Neuronal stem cell (in vitro differentiated cells): ENCODE results near the gene RBM15B. TPM values are rescaled to one million over a fixed set of nuclear protein-coding genes. Genes with fewer than 3 reads are reported as not detected.

ENCODE experiments used
- DNase-seq: peaks from one replicate; pipeline ENCODE4 v3.0.0-alpha.2; 2013; ENCODE audit warnings: low spot score
- H2AFZ ChIP-seq: one replicate; pipeline ENCODE4 v1.6.1; 2013; ENCODE audit warnings: mild to moderate bottlenecking, low read length, inconsistent platforms
- H2AK5ac ChIP-seq: 2 replicates; pipeline ENCODE4 v1.6.1; 2013; ENCODE audit warnings: low read depth, mild to moderate bottlenecking, inconsistent platforms, low read length, moderate library complexity, mixed read lengths
- H2BK120ac ChIP-seq: 2 replicates; pipeline ENCODE4 v1.6.1; 2013; ENCODE audit warnings: low read depth, mild to moderate bottlenecking, inconsistent platforms, low read length, moderate library complexity, mixed read lengths
- H2BK12ac ChIP-seq: one replicate; pipeline ENCODE4 v1.6.1; 2013; ENCODE audit warnings: low read length, inconsistent platforms
- H2BK15ac ChIP-seq: 2 replicates; pipeline ENCODE4 v1.6.1; 2013; ENCODE audit warnings: mild to moderate bottlenecking, low read length, inconsistent platforms, mixed read lengths
- H2BK5ac ChIP-seq: one replicate; pipeline ENCODE4 v1.6.1; 2013; ENCODE audit warnings: inconsistent platforms, mild to moderate bottlenecking, low read length, moderate library complexity
- H3K14ac ChIP-seq: one replicate; pipeline ENCODE4 v1.6.1; 2013; ENCODE audit warnings: low read length, inconsistent platforms
- H3K18ac ChIP-seq: 2 replicates; pipeline ENCODE4 v1.6.1; 2013; ENCODE audit warnings: low read length, inconsistent platforms
- H3K23ac ChIP-seq: 2 replicates; pipeline ENCODE4 v1.6.1; 2013; ENCODE audit warnings: low read depth, mild to moderate bottlenecking, mixed read lengths, low read length, inconsistent platforms; ENCODE audit not compliant: poor library complexity
- H3K27ac ChIP-seq: replicated peaks from 3 replicates; pipeline ENCODE4 v1.5.1; 2013; ENCODE audit warnings: low read length, inconsistent platforms
- H3K27me3 ChIP-seq, 3 experiments: 2 replicates each; pipeline ENCODE4 v1.6.1; 2013; ENCODE audit warnings: low read length in 3 of 3, mild to moderate bottlenecking in 2 of 3, inconsistent platforms in 1 of 3, low read depth in 1 of 3, mixed read lengths in 1 of 3, moderate library complexity in 1 of 3; ENCODE audit not compliant: control insufficient read depth in 3 of 3, insufficient read depth in 3 of 3
- H3K36me3 ChIP-seq, 2 donors: replicated peaks in 1 of 2; 2 replicates each; pipeline ENCODE4 v1.6.1; 2013; ENCODE audit warnings: low read length in 2 of 2; ENCODE audit not compliant: control insufficient read depth in 2 of 2, insufficient read depth in 2 of 2
- H3K4ac ChIP-seq: 2 replicates; pipeline ENCODE4 v1.6.1; 2013; ENCODE audit warnings: inconsistent platforms, mild to moderate bottlenecking, low read length, moderate library complexity
- H3K4me1 ChIP-seq, 2 donors: 1 replicate in 1 of 2; 2 replicates in 1 of 2; pipeline ENCODE4 v1.6.1; 2013; ENCODE audit warnings: low read length in 2 of 2, low read depth in 1 of 2; ENCODE audit not compliant: control insufficient read depth in 2 of 2, insufficient read depth in 1 of 2
- H3K4me2 ChIP-seq: one replicate; pipeline ENCODE4 v1.6.1; 2013; ENCODE audit warnings: mild to moderate bottlenecking, low read length, inconsistent platforms; ENCODE audit not compliant: insufficient read depth, poor library complexity, severe bottlenecking
- H3K4me3 ChIP-seq, 2 donors: 2 replicates each; pipeline ENCODE4 v1.5.1; 2013; ENCODE audit warnings: low read length in 2 of 2, mild to moderate bottlenecking in 2 of 2, inconsistent platforms in 1 of 2, moderate library complexity in 1 of 2
- H3K79me1 ChIP-seq: one replicate; pipeline ENCODE4 v1.6.1; 2013; ENCODE audit warnings: low read depth, mild to moderate bottlenecking, inconsistent platforms, low read length, moderate library complexity
- H3K9ac ChIP-seq: one replicate; pipeline ENCODE4 v1.6.1; 2013; ENCODE audit warnings: mild to moderate bottlenecking, low read depth, low read length, inconsistent platforms; ENCODE audit not compliant: poor library complexity
- H3K9me3 ChIP-seq, 2 donors: replicated peaks in 1 of 2; 2 replicates each; pipeline versions ENCODE3 to v1.6.1; 2013; ENCODE audit warnings: low read length in 2 of 2, mild to moderate bottlenecking in 2 of 2, inconsistent platforms in 1 of 2, low read depth in 1 of 2, mixed read lengths in 1 of 2, moderate library complexity in 1 of 2; ENCODE audit not compliant: control insufficient read depth in 2 of 2, insufficient read depth in 1 of 2
- H4K8ac ChIP-seq: one replicate; pipeline ENCODE4 v1.6.1; 2013; ENCODE audit warnings: low read depth, mild to moderate bottlenecking, inconsistent platforms, low read length, moderate library complexity
- H4K91ac ChIP-seq: one replicate; pipeline ENCODE4 v1.6.1; 2013; ENCODE audit warnings: low read length, low read depth, mild to moderate bottlenecking, inconsistent platforms; ENCODE audit not compliant: poor library complexity
- WGBS, 2 donors: extraction: QIAGEN DNeasy Blood & Tissue Kit; methylation state at CpG; one replicate each; pipeline ENCODE4 v1.1.7; 2013; ENCODE audit warnings: missing lambda C conversion rate in 2 of 2, mixed read lengths in 1 of 2; ENCODE audit not compliant: insufficient read length in 2 of 2, insufficient replicate concordance in 1 of 2; ENCODE audit errors: extremely low coverage in 2 of 2; 5-methylcytosine and 5-hydroxymethylcytosine counted together
- polyA plus RNA-seq, 2 experiments: library from polyadenylated mRNA; stranded (reverse); fragments of 200-250 nt; gene quantifications; one replicate each; pipeline ENCODE4 v1.2.3, GENCODE V29; 2013

Gene RBM15B
- polyA plus RNA-seq (2013, experiment 1 of 2) = 44.8 TPM
- polyA plus RNA-seq (2013, experiment 2 of 2) = 45.4 TPM

DNA sequence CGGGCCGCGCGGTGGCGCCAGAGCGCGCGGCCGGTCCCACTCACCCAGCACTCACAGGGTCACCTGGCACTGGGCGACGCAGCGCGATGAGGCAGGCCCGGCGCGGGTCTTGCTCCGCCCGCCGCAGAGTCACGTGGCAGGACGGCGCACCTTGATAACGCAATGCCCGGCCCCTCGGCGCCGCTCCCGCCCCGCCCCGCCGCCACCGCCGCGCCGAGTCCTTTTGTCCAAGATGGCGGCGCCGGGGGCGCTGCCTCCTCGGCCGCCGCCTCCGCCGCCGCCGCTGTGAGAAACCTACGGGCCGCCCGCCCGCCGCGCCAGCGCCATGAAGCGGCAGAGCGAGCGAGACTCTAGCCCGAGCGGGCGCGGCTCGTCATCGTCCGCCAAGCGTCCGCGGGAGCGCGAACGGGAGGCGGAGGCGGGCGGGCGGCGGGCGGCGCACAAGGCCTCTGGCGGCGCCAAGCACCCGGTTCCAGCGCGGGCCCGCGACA is at the start of gene RBM15B:
Gene RBM15B, plus strand, starts transcription at position 211 of the 491 bp plus-strand sequence. Its CDS starts 115 bp downstream, at position 326.
- H4K91ac ChIP-seq = peak within 1 kb of the TSS; percentile 59
- H2BK12ac ChIP-seq = peak within 1 kb of the TSS; percentile 4
- H3K4me2 ChIP-seq = peak within 1 kb of the TSS; percentile 70
- H2AFZ ChIP-seq = peak within 1 kb of the TSS; percentile 90
- peak within 1 kb of the TSS; percentile 91 for H3K14ac ChIP-seq
- H4K8ac ChIP-seq = peak within 1 kb of the TSS; percentile 78
- H3K27me3 ChIP-seq = no peaks in the 10 kb centered on the region
- peak within 1 kb of the TSS; percentile 67 to 93 for H3K4me3 ChIP-seq
- peaks cover 19% of the 10 kb centered on the region for H3K79me1 ChIP-seq
- H3K4ac ChIP-seq = peak within 1 kb of the TSS; percentile 61
- peaks cover 15 to 25% of the 10 kb centered on the region in 2 donors for H3K9me3 ChIP-seq
- H2BK120ac ChIP-seq = no peak within 1 kb of the TSS
- H2BK15ac ChIP-seq = no peak within 1 kb of the TSS
- H3K27ac ChIP-seq = peak within 1 kb of the TSS; percentile 56
- H3K9ac ChIP-seq = peak within 1 kb of the TSS; percentile 95
- H2AK5ac ChIP-seq = peak within 1 kb of the TSS; percentile 95
- peak within 1 kb of the TSS; percentile 95 for H3K18ac ChIP-seq
- no CpG with 5 or more reads among the region's 83 CpGs for WGBS, 2 donors
- H3K23ac ChIP-seq = peak within 1 kb of the TSS; percentile 92
- peak within 1 kb of the TSS; percentile 58 for H2BK5ac ChIP-seq
- H3K4me1 ChIP-seq = peaks cover 15 to 28% of the 10 kb centered on the region in 2 donors
- peak; percentile 95 for DNase-seq
- H3K36me3 ChIP-seq = peaks cover 67 to 90% of the 10 kb centered on the region in 2 donors

GRCh38 chr3:51343918-51344687 is 47.0 kb upstream of the RBM15B start:
- Histone ChIP-seq H3K4me1 (peaks cover 8 to 12% of the 10 kb centered on the region in 2 donors), H3K14ac (no peak overlapping the region)

DNA sequence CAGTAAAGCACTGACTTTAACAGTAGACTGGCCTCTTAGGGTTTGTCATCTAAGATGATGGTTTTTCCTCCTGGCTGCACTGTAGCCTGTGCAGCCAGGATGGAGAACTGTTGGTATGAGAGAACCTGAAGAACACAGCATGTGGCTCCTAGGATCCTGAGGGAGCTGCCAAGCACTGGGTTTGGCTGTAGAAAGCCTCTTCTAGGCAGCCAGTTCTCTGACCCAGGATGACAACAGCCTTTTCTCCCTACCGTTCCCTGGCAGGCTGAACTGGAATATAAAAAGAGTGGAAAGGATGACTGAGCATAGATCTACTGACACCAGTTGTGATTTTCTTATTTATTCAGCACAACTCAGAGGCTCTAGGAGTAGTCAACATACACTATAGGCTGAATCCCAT is 40.3 kb upstream of the RBM15B start:
- H3K4me3 ChIP-seq = no peak overlapping the region
- peaks cover 0 to 8% of the 10 kb centered on the region in 2 donors for H3K4me1 ChIP-seq
- H3K14ac ChIP-seq = no peak overlapping the region
- H2BK120ac ChIP-seq = no peak overlapping the region
- no peak overlapping the region for H3K9ac ChIP-seq
- no peak overlapping the region for H2AFZ ChIP-seq
- H3K9me3 ChIP-seq = no peaks in the 10 kb centered on the region
- no peak overlapping the region for H3K4ac ChIP-seq
- no peak overlapping the region for H2AK5ac ChIP-seq
- H3K4me2 ChIP-seq = no peak overlapping the region
- DNase-seq = no peak
- no peak overlapping the region for H3K27ac ChIP-seq
- no peaks in the 10 kb centered on the region for H3K27me3 ChIP-seq
- H4K91ac ChIP-seq = no peak overlapping the region
- no peaks in the 10 kb centered on the region for H3K79me1 ChIP-seq
- no peak overlapping the region for H3K18ac ChIP-seq
- WGBS, 2 donors = no CpG with 5 or more reads among the region's 1 CpG
- H3K23ac ChIP-seq = no peak overlapping the region
- no peak overlapping the region for H2BK12ac ChIP-seq
- no peak overlapping the region for H2BK5ac ChIP-seq
- H2BK15ac ChIP-seq = no peak overlapping the region
- no peak overlapping the region for H4K8ac ChIP-seq
- H3K36me3 ChIP-seq = peaks cover 0 to 2% of the 10 kb centered on the region in 2 donors

More at GRCh38 chr3:51343918-51344687, 47.0 kb upstream of the RBM15B start:
- Histone ChIP-seq H3K4me2 (no peak overlapping the region), H2AK5ac (no peak overlapping the region), H2BK12ac (no peak overlapping the region), H2AFZ (no peak overlapping the region), H4K8ac (no peak overlapping the region), H4K91ac (no peak overlapping the region), H3K79me1 (no peaks in the 10 kb centered on the region), H3K27me3 (no peaks in the 10 kb centered on the region), H2BK120ac (no peak overlapping the region), H2BK15ac (no peak overlapping the region), H3K9me3 (no peaks in the 10 kb centered on the region), H3K9ac (no peak overlapping the region), H3K23ac (no peak overlapping the region), H3K18ac (no peak overlapping the region), H3K4me3 (no peak overlapping the region), H3K27ac (no peak overlapping the region), H3K4ac (no peak overlapping the region), H2BK5ac (no peak overlapping the region), H3K36me3 (no peaks in the 10 kb centered on the region)
- no CpG with 5 or more reads among the region's 7 CpGs for WGBS, 2 donors
- no peak for DNase-seq

DNA sequence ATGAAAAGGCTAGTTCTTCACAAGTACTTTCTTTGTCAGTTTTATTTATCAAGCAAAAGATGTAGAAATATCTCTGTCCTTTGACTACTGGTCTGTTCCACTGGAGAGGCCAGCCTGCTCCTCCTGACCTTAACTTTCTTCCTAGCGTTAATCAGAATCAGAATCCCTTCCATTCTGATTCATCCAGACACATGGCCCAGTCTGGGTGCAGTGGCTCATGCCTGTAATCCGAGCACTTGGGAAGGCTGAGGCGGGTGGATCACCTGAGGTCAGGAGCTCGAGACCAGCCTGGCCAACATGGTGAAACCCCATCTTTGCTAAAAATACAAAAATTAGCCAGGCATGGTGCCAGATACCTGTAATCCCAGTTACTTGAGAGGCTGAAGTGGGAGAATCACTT is 38.0 kb upstream of the RBM15B start:
- Histone ChIP-seq H2BK5ac (no peak overlapping the region), H3K23ac (no peak overlapping the region)
- WGBS, 2 donors = no CpG with 5 or more reads among the region's 4 CpGs

More for the DNA sequence above, 38.0 kb upstream of the RBM15B start:
- Histone ChIP-seq H2AK5ac (no peak overlapping the region), H3K9me3 (no peaks in the 10 kb centered on the region), H3K14ac (no peak overlapping the region), H2AFZ (no peak overlapping the region), H3K4me2 (no peak overlapping the region), H2BK12ac (no peak overlapping the region), H3K18ac (no peak overlapping the region), H2BK15ac (no peak overlapping the region), H3K9ac (no peak overlapping the region), H3K36me3 (peaks cover 0 to 4% of the 10 kb centered on the region in 2 donors), H4K8ac (no peak overlapping the region), H3K4me3 (no peak overlapping the region), H2BK120ac (no peak overlapping the region), H3K4ac (no peak overlapping the region), H3K79me1 (no peaks in the 10 kb centered on the region), H3K27me3 (peaks cover 0 to 4% (median 0%) of the 10 kb centered on the region in 3 experiments), H4K91ac (no peak overlapping the region), H3K4me1 (peaks cover 0 to 8% of the 10 kb centered on the region in 2 donors), H3K27ac (no peak overlapping the region)
- no peak for DNase-seq
